ENCODE data around the gene GGACT.

DNA sequence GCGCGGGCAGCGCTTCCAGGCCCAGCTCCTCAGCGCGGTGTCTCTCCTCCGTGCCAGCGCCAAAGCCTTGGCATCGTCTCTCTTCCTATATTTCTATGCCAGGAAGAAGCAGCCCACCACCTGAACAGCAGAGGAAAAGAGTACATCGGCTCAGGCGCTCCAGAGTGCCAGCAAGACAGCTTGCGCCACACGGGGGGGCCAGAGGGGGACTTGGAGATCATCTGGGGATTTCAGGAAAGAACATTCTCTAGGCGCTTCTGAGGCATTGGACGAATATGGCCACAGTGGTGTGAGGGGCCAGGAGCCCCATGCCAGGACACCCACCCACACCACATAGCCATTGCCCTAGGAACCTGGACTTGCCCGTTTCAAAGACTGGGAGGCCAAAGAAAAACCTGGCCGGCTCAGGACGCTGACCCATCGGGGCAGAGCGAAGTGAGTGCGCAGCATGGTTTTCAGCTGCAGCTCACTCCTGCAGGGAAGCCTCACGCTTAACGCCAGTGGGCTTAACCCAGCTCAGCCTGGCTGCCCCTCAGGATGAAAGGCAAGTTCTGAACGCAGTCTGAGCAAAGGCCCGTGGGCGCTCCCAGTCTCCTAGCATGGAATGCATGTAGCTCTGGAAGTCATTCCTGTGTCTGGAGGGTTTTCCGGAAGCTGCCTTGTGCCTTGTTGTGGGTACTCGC, 62.1 kb downstream of the GGACT start:
- TF ChIP-seq EZH2 (IDR thresholded peaks at IDR 0.05; ENCODE audit: borderline replicate concordance, low read length): no peak
- TF ChIP-seq, protein P1, sequence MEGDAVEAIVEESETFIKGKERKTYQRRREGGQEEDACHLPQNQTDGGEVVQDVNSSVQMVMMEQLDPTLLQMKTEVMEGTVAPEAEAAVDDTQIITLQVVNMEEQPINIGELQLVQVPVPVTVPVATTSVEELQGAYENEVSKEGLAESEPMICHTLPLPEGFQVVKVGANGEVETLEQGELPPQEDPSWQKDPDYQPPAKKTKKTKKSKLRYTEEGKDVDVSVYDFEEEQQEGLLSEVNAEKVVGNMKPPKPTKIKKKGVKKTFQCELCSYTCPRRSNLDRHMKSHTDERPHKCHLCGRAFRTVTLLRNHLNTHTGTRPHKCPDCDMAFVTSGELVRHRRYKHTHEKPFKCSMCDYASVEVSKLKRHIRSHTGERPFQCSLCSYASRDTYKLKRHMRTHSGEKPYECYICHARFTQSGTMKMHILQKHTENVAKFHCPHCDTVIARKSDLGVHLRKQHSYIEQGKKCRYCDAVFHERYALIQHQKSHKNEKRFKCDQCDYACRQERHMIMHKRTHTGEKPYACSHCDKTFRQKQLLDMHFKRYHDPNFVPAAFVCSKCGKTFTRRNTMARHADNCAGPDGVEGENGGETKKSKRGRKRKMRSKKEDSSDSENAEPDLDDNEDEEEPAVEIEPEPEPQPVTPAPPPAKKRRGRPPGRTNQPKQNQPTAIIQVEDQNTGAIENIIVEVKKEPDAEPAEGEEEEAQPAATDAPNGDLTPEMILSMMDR (IDR thresholded peaks at IDR 0.05; ENCODE audit: low read length): no peak
